ENCODE results near the gene ATXN1. TPM values are rescaled to one million over a fixed set of nuclear protein-coding genes. Genes with fewer than 3 reads are reported as not detected.
"Not testable (repeated sequence)": the region's sequence is repeated elsewhere in the genome, so short reads cannot be mapped to it uniquely, and the experiment has no call there.

The ATXN1 gene
- total RNA-seq, 1 experiment from 2014 or later: 7.6 TPM

- no peaks in the 10 kb centered on the region for H3K27me3 ChIP-seq (ENCODE audit: control insufficient read depth, insufficient read depth, low read length)
- no peak for DNase-seq
- no peak overlapping the region for H3K4me3 ChIP-seq (ENCODE audit: insufficient read depth, low read depth, low read length)
- H3K36me3 ChIP-seq (replicated peaks; ENCODE audit: control insufficient read depth, insufficient read depth, low read length): no peaks in the 10 kb centered on the region
Observed at GRCh38 chr6:16466800-16467553, 294.3 kb downstream of the ATXN1 start.

- no peak for DNase-seq
Observed at GRCh38 chr6:16464045-16464444, 297.2 kb downstream of the ATXN1 start.

DNA sequence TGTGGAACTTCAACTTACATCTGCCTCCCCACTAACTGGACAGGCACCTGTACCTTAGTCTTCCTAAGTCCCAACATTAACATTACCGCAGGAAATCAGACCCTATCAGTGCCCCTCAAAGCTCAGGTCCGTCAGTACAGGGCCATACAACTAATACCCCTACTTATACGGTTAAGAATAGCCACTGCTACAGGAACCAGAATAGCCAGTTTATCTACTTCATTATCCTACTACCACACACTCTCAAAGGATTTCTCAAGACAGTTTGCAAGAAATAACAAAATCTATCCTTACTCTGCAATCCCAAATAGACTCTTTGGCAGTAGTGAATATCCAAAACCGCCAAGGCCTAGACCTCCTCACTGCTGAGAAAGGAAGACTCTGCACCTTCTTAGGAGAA, 298.0 kb downstream of the ATXN1 start:
- not testable (repeated sequence) for DNase-seq; H3K36me3 ChIP-seq (replicated peaks; ENCODE audit: control insufficient read depth, insufficient read depth, low read length); H3K27me3 ChIP-seq (ENCODE audit: control insufficient read depth, insufficient read depth, low read length); H3K4me3 ChIP-seq (ENCODE audit: insufficient read depth, low read depth, low read length)

More at GRCh38 chr6:16464045-16464444, 297.2 kb downstream of the ATXN1 start:
- H3K27me3 ChIP-seq (ENCODE audit: control insufficient read depth, insufficient read depth, low read length): no peaks in the 10 kb centered on the region
- no peak overlapping the region for H3K4me3 ChIP-seq (ENCODE audit: insufficient read depth, low read depth, low read length)
- H3K36me3 ChIP-seq (replicated peaks; ENCODE audit: control insufficient read depth, insufficient read depth, low read length): no peaks in the 10 kb centered on the region

DNA sequence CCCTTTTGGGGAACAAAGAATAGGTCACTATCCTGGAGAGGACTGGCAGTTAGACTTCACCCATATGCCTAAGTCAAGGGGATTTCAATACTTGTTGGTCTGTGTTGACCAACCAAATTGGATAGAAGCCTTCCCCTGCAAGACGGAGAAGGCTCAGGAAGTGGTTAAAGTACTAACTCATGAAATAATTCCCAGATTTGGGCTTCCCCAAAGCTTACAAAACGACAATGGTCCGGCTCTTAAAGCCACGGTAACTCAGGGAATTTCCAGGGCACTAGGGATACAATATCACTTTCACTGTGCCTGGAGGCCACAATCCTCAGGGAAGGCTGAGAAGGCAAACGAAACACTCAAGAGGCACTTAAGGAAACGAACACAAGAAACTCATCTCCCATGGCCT, 299.8 kb downstream of the ATXN1 start:
- H3K4me3 ChIP-seq (ENCODE audit: insufficient read depth, low read depth, low read length): no peak overlapping the region
- no peak for DNase-seq
- no peaks in the 10 kb centered on the region for H3K36me3 ChIP-seq (replicated peaks; ENCODE audit: control insufficient read depth, insufficient read depth, low read length)
- H3K27me3 ChIP-seq (ENCODE audit: control insufficient read depth, insufficient read depth, low read length): no peaks in the 10 kb centered on the region

GRCh38 chr6:16459472-16459871, 301.8 kb downstream of the ATXN1 start:
- not testable (repeated sequence) for DNase-seq; H3K36me3 ChIP-seq (replicated peaks; ENCODE audit: control insufficient read depth, insufficient read depth, low read length); H3K27me3 ChIP-seq (ENCODE audit: control insufficient read depth, insufficient read depth, low read length); H3K4me3 ChIP-seq (ENCODE audit: insufficient read depth, low read depth, low read length)

- Histone ChIP-seq H3K4me3 (ENCODE audit: insufficient read depth, low read depth, low read length) (no peak overlapping the region), H3K36me3 (replicated peaks; ENCODE audit: control insufficient read depth, insufficient read depth, low read length) (no peaks in the 10 kb centered on the region), H3K27me3 (ENCODE audit: control insufficient read depth, insufficient read depth, low read length) (no peaks in the 10 kb centered on the region)
- DNase-seq: no peak
Observed at GRCh38 chr6:16452348-16452747, 308.9 kb downstream of the ATXN1 start.

DNA sequence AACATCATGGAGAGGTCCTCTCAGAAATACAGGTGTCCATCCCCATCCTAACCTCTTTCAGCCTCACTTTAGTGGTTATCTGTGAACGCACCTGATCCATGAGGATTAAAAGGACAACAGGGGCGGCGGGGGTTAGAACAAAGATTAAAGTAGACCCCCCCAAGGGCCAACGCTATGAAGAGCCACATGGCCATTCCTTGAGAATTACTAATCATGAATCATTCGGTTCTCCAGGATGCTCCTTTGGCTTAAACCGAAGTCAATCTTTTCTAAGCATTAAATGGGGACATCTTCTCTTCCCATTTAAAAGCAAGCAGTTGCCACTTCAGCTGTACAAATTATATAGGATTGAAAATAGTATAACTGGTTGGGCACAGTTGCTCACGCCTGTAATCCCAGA, 310.4 kb downstream of the ATXN1 start:
- Histone ChIP-seq H3K27me3 (ENCODE audit: control insufficient read depth, insufficient read depth, low read length) (no peaks in the 10 kb centered on the region), H3K36me3 (replicated peaks; ENCODE audit: control insufficient read depth, insufficient read depth, low read length) (no peaks in the 10 kb centered on the region), H3K4me3 (ENCODE audit: insufficient read depth, low read depth, low read length) (no peak overlapping the region)
- no peak for DNase-seq

DNA sequence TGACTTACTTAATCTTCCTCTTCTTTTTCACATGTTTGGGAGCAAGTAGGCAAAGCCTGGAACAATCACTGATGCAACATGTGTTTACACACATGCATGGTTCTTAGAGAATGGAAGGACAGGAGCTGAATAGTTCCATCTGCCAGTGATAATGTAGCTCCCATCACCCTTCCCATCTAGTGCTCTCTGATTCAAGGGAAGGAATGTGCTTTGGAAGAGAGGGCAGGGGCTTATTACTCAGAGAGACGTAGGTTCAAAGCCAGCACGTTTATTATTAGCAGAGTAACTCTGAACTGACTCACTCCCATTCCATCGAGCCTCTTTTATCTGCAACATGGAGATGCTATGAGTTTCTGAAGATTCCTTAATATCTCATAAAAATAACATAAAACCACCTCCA, 311.0 kb downstream of the ATXN1 start:
- Histone ChIP-seq H3K4me3 (ENCODE audit: insufficient read depth, low read depth, low read length) (no peak overlapping the region), H3K27me3 (ENCODE audit: control insufficient read depth, insufficient read depth, low read length) (no peaks in the 10 kb centered on the region), H3K36me3 (replicated peaks; ENCODE audit: control insufficient read depth, insufficient read depth, low read length) (no peaks in the 10 kb centered on the region)
- DNase-seq: no peak

GRCh38 chr6:16446273-16446672, 315.0 kb downstream of the ATXN1 start:
- Histone ChIP-seq H3K36me3 (replicated peaks; ENCODE audit: control insufficient read depth, insufficient read depth, low read length) (no peaks in the 10 kb centered on the region), H3K4me3 (ENCODE audit: insufficient read depth, low read depth, low read length) (no peak overlapping the region), H3K27me3 (ENCODE audit: control insufficient read depth, insufficient read depth, low read length) (no peaks in the 10 kb centered on the region)
- no peak for DNase-seq

- H3K4me3 ChIP-seq (ENCODE audit: insufficient read depth, low read depth, low read length): no peak overlapping the region
- no peaks in the 10 kb centered on the region for H3K27me3 ChIP-seq (ENCODE audit: control insufficient read depth, insufficient read depth, low read length)
- no peak for DNase-seq
- H3K36me3 ChIP-seq (replicated peaks; ENCODE audit: control insufficient read depth, insufficient read depth, low read length): no peaks in the 10 kb centered on the region
Observed at GRCh38 chr6:16442031-16442430, 319.2 kb downstream of the ATXN1 start.

- Histone ChIP-seq H3K27me3 (ENCODE audit: control insufficient read depth, insufficient read depth, low read length) (no peaks in the 10 kb centered on the region), H3K36me3 (replicated peaks; ENCODE audit: control insufficient read depth, insufficient read depth, low read length) (no peaks in the 10 kb centered on the region), H3K4me3 (ENCODE audit: insufficient read depth, low read depth, low read length) (no peak overlapping the region)
- no peak for DNase-seq
Observed at GRCh38 chr6:16441262-16441661, 320.0 kb downstream of the ATXN1 start.

GRCh38 chr6:16440636-16441212, 320.5 kb downstream of the ATXN1 start:
- Histone ChIP-seq H3K27me3 (ENCODE audit: control insufficient read depth, insufficient read depth, low read length) (no peaks in the 10 kb centered on the region), H3K4me3 (ENCODE audit: insufficient read depth, low read depth, low read length) (no peak overlapping the region), H3K36me3 (replicated peaks; ENCODE audit: control insufficient read depth, insufficient read depth, low read length) (no peaks in the 10 kb centered on the region)
- DNase-seq: no peak

DNA sequence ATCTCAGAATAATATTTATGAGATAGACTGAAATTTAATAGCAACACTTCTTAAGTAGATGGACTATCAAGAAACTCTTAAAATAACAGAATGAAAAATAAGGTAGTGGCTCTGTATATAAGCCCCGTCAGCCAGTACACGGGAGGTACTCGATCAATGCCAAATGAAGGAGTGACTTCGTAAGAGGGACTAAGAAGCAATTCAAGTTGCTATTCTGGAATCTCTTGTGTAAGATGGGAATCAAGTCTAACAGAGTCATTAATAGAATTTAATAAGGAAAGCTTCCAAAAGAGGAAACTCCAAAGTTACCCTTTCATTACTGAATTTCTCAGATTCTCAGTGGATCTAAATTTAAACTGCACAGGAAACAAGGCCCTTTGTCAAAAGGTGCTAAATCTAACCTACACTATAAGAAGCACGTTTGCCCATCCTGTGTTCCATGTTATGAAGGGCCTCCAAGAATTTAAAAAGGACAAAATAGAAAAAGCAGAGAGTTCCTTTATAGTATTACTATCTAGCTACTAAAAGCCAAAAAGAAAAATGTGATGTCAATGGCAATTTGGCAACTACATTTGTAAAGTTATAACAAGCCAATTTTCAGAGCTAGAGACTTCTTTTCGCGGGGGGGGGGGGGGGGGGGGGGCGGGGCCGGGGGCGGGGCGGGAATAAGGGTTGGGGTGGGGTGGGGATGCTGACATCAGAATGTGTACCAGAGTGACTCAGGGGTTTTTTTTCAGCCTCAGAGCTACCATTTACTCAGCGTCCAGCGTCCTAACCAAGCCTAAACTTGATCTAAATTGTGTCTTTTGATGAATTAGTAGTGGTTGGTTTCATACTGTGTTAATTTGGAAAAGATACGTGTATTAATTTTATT, 322.3 kb downstream of the ATXN1 start:
- no peaks in the 10 kb centered on the region for H3K27me3 ChIP-seq (ENCODE audit: control insufficient read depth, insufficient read depth, low read length)
- DNase-seq: peak; percentile 73
- H3K4me3 ChIP-seq (ENCODE audit: insufficient read depth, low read depth, low read length): no peak overlapping the region
- H3K36me3 ChIP-seq (replicated peaks; ENCODE audit: control insufficient read depth, insufficient read depth, low read length): no peaks in the 10 kb centered on the region

DNA sequence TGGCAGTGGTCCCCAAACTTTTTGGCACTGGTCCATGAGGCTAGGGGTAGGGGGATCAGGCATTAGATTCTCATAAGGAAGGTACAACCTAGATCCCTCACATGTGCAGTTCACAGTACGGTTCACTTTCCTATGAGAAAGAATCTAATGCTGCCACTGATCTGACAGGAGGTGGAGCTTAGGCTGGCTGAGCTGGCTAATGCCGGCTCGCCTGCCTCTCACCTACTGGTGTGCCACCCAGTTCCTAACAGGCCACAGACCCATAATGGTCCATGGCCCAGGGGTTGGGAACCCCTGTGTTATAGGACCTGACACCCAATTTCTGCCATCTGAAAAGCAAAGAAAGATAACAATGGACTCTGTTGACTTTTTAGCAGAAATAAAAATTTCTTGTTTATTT, 323.3 kb downstream of the ATXN1 start:
- Histone ChIP-seq H3K27me3 (ENCODE audit: control insufficient read depth, insufficient read depth, low read length) (no peaks in the 10 kb centered on the region), H3K4me3 (ENCODE audit: insufficient read depth, low read depth, low read length) (no peak overlapping the region), H3K36me3 (replicated peaks; ENCODE audit: control insufficient read depth, insufficient read depth, low read length) (no peaks in the 10 kb centered on the region)
- DNase-seq: no peak

DNA sequence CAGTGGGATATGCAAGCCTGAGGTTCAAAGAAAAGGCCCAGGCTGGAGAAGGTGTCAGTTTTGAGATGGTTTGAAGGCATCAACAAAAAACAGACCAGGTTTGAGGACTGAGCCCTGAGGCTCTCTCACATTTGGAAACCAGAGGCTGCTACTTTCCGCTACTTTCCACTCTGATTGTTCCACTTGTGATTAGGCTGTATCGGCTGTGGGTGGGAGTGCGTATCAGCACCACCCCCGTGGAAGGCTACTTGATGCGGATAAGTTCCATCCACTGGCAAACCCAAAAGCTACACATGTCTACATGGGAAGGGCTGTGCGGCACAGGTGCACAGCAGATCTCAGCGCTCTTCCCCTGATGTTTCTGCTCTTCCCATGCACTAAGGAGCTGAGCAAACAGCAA, 324.2 kb downstream of the ATXN1 start:
- no peak for DNase-seq

More for the DNA sequence above, 324.2 kb downstream of the ATXN1 start:
- Histone ChIP-seq H3K36me3 (replicated peaks; ENCODE audit: control insufficient read depth, insufficient read depth, low read length) (no peaks in the 10 kb centered on the region), H3K27me3 (ENCODE audit: control insufficient read depth, insufficient read depth, low read length) (no peaks in the 10 kb centered on the region), H3K4me3 (ENCODE audit: insufficient read depth, low read depth, low read length) (no peak overlapping the region)
